Measurements from ENCODE around the gene MMP24OS.
A peak's percentile ranks its signal among the peaks of the same experiment; 100 is the strongest.

Gene MMP24OS

DNA sequence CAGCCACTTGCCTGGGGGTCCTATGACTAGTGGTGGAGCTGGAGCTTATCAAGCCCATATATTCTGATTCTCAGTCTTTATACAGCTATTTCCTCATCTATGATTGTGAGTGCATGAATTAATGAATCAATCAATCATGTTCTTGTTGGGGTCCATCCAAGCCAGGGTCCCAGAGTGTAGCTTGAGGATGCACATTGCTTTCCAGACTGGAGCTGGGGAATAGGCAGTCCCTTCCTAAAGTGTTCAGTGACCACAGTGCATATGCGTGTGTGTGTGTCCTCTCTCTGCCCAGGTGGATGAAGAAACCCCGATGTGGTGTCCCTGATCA, 26.3 kb downstream of the MMP24OS start:
- DNase-seq (ENCODE audit: low read depth) = no peak
- TF ChIP-seq, protein P1, sequence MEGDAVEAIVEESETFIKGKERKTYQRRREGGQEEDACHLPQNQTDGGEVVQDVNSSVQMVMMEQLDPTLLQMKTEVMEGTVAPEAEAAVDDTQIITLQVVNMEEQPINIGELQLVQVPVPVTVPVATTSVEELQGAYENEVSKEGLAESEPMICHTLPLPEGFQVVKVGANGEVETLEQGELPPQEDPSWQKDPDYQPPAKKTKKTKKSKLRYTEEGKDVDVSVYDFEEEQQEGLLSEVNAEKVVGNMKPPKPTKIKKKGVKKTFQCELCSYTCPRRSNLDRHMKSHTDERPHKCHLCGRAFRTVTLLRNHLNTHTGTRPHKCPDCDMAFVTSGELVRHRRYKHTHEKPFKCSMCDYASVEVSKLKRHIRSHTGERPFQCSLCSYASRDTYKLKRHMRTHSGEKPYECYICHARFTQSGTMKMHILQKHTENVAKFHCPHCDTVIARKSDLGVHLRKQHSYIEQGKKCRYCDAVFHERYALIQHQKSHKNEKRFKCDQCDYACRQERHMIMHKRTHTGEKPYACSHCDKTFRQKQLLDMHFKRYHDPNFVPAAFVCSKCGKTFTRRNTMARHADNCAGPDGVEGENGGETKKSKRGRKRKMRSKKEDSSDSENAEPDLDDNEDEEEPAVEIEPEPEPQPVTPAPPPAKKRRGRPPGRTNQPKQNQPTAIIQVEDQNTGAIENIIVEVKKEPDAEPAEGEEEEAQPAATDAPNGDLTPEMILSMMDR (conservative IDR thresholded peaks at IDR 0.05; ENCODE audit: low read length) = no peak
- no peak overlapping the region for H3K4me3 ChIP-seq (ENCODE audit: low read length)

DNA sequence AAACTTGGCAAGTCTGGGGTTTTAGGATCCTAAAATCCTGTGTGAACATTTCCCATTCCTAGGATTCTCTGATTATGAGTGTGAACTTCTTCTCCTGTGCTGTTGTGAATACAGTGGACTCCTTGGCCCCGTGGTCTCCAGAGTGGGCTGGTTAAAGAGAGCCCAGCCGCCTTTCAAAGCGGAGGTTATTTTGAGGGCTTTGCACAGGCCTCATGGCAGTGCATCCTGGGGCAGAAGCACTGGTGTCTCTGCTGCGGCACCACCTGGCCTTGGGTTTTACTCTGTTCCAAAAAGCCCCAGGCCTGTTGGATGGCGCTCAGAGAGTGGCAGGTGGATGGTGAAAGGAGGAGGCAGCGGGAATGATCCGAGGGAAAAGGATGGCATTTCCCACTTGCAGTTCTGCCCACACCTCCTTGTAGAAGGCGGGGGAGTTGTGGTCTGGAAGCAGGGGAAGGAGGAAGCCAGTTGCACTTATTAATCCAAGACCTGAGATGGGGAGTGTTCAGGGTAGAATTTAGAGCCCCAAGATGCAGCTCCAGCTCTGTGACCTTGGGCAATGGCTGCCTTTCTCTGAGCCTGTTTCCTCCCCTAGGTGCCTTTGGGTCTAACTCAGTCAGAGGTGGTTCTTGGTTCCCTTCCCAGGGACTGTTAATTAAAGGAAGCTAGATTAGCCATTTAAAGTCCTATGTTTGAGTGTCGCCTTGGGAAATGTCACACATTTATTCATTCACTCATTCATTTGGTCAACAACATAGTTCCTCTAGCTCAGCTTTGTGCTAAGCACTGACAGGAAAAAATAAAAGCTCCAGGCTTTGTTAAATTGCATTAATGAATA, 29.1 kb downstream of the MMP24OS start:
- peak; percentile 9 for DNase-seq (ENCODE audit: low read depth)
- H3K4me3 ChIP-seq (ENCODE audit: low read length) = no peak overlapping the region
- TF ChIP-seq, protein P1 (conservative IDR thresholded peaks at IDR 0.05; ENCODE audit: low read length) = no peak

DNA sequence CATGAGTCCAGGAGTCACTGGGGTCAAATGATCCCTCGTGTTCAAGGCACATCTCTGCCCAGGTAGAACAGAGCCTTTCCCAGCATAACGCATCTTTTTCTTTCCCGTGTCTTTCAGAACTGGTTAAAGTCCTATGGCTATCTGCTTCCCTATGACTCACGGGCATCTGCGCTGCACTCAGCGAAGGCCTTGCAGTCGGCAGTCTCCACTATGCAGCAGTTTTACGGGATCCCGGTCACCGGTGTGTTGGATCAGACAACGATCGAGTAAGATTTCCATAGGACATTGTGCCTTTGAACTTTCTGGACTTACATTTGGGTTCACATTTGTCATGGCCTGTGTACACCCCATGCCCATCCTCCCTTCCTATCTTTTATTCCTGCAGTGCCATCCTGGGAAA, 31.2 kb downstream of the MMP24OS start:
- no peak for DNase-seq (ENCODE audit: low read depth)
- no peak overlapping the region for H3K4me3 ChIP-seq (ENCODE audit: low read length)
- TF ChIP-seq, protein P1 (conservative IDR thresholded peaks at IDR 0.05; ENCODE audit: low read length) = no peak

DNA sequence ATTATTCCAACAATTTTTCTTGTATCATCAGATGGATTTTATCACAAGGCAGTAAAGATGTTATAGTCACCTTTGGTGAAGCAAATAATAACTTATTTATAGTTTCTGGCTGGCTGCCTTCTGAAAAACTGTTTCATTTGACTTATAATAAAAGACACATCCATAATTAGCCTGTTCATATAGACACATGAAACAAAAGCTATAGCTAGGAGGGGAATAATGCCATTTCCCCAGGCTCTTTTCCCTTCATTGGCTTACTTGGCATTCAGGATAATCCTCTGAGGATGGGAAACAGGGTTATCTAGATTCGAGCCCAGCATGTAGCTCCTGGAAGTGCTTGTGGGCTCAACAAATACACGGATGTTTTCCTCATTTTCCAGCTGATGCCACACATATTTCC, 33.9 kb downstream of the MMP24OS start:
- TF ChIP-seq, protein P1 (conservative IDR thresholded peaks at IDR 0.05; ENCODE audit: low read length) = no peak
- no peak overlapping the region for H3K4me3 ChIP-seq (ENCODE audit: low read length)
- no peak for DNase-seq (ENCODE audit: low read depth)

DNA sequence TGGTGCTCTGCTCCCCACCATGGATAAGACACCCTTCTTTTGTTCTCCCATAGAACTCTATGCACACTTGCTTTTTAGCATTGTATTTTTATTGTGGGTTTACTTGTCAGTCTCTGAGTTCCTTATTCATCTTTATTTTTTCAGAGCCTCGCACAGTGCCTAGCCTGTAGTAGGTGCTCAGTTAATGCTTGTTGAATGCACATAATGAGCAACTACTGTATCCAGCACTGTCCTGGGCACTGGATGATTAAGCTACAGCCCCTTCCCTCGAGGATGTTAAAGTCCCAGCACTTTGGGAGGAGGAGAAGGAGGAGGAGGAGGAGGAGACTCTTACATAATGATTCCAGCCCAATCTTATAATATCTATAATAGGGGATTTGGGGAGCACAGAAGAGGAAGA, 34.6 kb downstream of the MMP24OS start:
- TF ChIP-seq, protein P1 (conservative IDR thresholded peaks at IDR 0.05; ENCODE audit: low read length) = no peak
- no peak for DNase-seq (ENCODE audit: low read depth)
- H3K4me3 ChIP-seq (ENCODE audit: low read length) = no peak overlapping the region

DNA sequence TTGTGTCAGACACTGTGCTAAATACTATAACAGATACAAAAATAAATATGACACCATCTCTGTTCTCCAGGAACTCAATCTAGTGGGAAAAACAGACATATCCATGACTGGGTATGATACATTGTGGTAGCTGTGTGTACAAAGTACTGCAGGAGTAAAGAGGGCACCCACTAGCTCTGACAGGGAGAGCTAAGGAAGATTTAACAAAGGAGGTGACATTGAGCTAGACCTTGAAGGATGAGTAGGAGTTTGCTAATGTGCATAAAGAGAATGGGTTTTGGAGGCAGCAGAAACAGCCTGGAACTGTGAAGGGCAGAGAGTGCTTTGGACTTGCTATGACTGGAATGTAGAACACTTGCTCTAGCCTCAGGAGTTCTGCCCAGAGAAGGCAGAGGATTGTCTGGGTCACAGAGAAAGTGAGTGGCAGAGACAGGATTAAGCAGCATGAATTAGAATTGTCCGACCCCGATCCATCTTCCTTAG, 37.1 kb downstream of the MMP24OS start:
- TF ChIP-seq, protein P1 (conservative IDR thresholded peaks at IDR 0.05; ENCODE audit: low read length) = no peak
- H3K4me3 ChIP-seq (ENCODE audit: low read length) = no peak overlapping the region
- DNase-seq (ENCODE audit: low read depth) = no peak

DNA sequence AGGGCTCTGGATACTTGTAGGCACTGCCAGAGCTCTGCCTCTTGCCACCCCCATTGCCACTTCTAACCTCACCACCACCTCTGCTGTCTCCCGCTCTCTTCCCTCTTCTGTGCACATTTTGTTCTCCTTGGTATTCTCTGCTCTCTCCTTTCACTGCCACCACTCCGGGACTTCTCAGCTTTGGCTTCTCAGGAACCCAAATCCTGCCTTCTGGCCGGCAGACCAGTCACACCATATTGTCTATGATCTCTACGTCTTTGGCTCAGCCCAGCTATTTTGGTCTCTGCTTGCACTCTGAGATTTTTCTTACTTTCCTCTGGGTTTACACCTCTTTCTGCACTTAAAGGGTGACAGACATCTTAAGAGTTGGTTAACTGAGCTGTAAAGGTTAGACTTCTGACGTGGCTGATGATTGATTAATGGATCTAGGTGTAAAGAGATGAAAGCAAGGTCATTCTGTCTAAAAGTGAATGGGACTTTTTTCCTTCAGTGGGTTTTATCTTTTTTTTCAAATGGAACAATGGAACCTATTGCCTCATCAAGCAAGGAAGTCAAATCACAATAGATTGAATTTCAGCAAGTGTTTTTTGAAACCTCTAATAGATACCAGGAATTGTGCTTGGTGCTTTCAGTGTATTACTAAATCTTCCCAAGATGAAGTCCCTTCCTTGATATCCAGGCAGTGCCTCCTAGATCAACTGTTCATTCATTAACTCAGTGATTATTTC, 37.7 kb downstream of the MMP24OS start:
- no peak for DNase-seq (ENCODE audit: low read depth)
- TF ChIP-seq, protein P1 (conservative IDR thresholded peaks at IDR 0.05; ENCODE audit: low read length) = no peak
- H3K4me3 ChIP-seq (ENCODE audit: low read length) = no peak overlapping the region

All from AG10803 (cell line).